HG03378 (cell line): Measurements from ENCODE around the gene RBM19.

Experiments used
- ATAC-seq: cut with Tn5 transposase; IDR thresholded peaks from one replicate; pipeline ENCODE4 v1.9.1; 2021; ENCODE audit warnings: mild to moderate bottlenecking, moderate library complexity; ENCODE audit not compliant: unreplicated experiment

RBM19 gene

GRCh38 chr12:113957627-113958026 lies 8.5 kb downstream of the RBM19 start:
- ATAC-seq: no peak

GRCh38 chr12:113955109-113955970 lies 10.8 kb downstream of the RBM19 start:
- no peak for ATAC-seq

- ATAC-seq: no peak
Observed at GRCh38 chr12:113954547-113954946, 11.6 kb downstream of the RBM19 start.

GRCh38 chr12:113950873-113951272 lies 15.3 kb downstream of the RBM19 start:
- ATAC-seq: no peak

- no peak for ATAC-seq
Observed at GRCh38 chr12:113949321-113950305, 16.5 kb downstream of the RBM19 start.

GRCh38 chr12:113948151-113948914 lies 17.8 kb downstream of the RBM19 start:
- no peak for ATAC-seq

- ATAC-seq: no peak
Observed at GRCh38 chr12:113946175-113946574, 19.9 kb downstream of the RBM19 start.

GRCh38 chr12:113945174-113946173 lies 20.7 kb downstream of the RBM19 start:
- no peak for ATAC-seq

- ATAC-seq: no peak
Observed at GRCh38 chr12:113942209-113942608, 23.9 kb downstream of the RBM19 start.

- no peak for ATAC-seq
Observed at GRCh38 chr12:113941208-113941486, 25.0 kb downstream of the RBM19 start.

- no peak for ATAC-seq
Observed at GRCh38 chr12:113940357-113941207, 25.5 kb downstream of the RBM19 start.

- no peak for ATAC-seq
Observed at GRCh38 chr12:113939867-113940266, 26.3 kb downstream of the RBM19 start.

GRCh38 chr12:113938471-113938870 lies 27.7 kb downstream of the RBM19 start:
- ATAC-seq: no peak

GRCh38 chr12:113936460-113936859 lies 29.7 kb downstream of the RBM19 start:
- no peak for ATAC-seq

GRCh38 chr12:113935459-113935858 lies 30.7 kb downstream of the RBM19 start:
- no peak for ATAC-seq

GRCh38 chr12:113934946-113935345 lies 31.2 kb downstream of the RBM19 start:
- ATAC-seq: no peak

- no peak for ATAC-seq
Observed at GRCh38 chr12:113934060-113934814, 31.9 kb downstream of the RBM19 start.

- no peak for ATAC-seq
Observed at GRCh38 chr12:113933201-113933786, 32.8 kb downstream of the RBM19 start.
